GM21423 (cell line): ENCODE results near the gene PIM1.
A peak's percentile ranks its signal among the peaks of the same experiment; 100 is the strongest.
"Not testable (repeated sequence)": the region's sequence is repeated elsewhere in the genome, so short reads cannot be mapped to it uniquely, and the experiment has no call there.

Experiments
- ATAC-seq: cut with Tn5 transposase; IDR thresholded peaks from one replicate; pipeline ENCODE4 v1.9.1; 2021; ENCODE audit warnings: mild to moderate bottlenecking, moderate library complexity; ENCODE audit not compliant: unreplicated experiment

Gene PIM1

GRCh38 chr6:37169496-37170272 is at the start of gene PIM1:
TSS of gene PIM1 (plus strand) at chr6:37170152. CDS start at chr6:37170576, 424 bp downstream.
- ATAC-seq: peak; percentile 71

GRCh38 chr6:37121556-37121955 is 48.4 kb upstream of the PIM1 start:
- no peak for ATAC-seq

GRCh38 chr6:37122861-37123260 is 47.1 kb upstream of the PIM1 start:
- no peak for ATAC-seq

GRCh38 chr6:37123957-37124729 is 45.8 kb upstream of the PIM1 start:
- no peak for ATAC-seq

GRCh38 chr6:37125774-37126492 is 44.0 kb upstream of the PIM1 start:
- no peak for ATAC-seq

GRCh38 chr6:37126493-37126958 is 43.4 kb upstream of the PIM1 start:
- ATAC-seq: no peak

- ATAC-seq: no peak
These were observed 42.9 kb upstream of the PIM1 start for GRCh38 chr6:37126961-37127616.

GRCh38 chr6:37127961-37128862 is 41.7 kb upstream of the PIM1 start:
- no peak for ATAC-seq

GRCh38 chr6:37128863-37129443 is 41.0 kb upstream of the PIM1 start:
- not testable (repeated sequence) for ATAC-seq

GRCh38 chr6:37129566-37129965 is 40.4 kb upstream of the PIM1 start:
- no peak for ATAC-seq

- no peak for ATAC-seq
These were observed 39.2 kb upstream of the PIM1 start for GRCh38 chr6:37130704-37131103.

- ATAC-seq: no peak
These were observed 38.6 kb upstream of the PIM1 start for GRCh38 chr6:37131104-37131959.

GRCh38 chr6:37131960-37132253 is 38.0 kb upstream of the PIM1 start:
- no peak for ATAC-seq

- ATAC-seq: no peak
These were observed 35.9 kb upstream of the PIM1 start for GRCh38 chr6:37134036-37134395.

GRCh38 chr6:37134396-37135191 is 35.4 kb upstream of the PIM1 start:
- no peak for ATAC-seq

- no peak for ATAC-seq
These were observed 33.9 kb upstream of the PIM1 start for GRCh38 chr6:37135835-37136694.

GRCh38 chr6:37136821-37137200 is 33.1 kb upstream of the PIM1 start:
- ATAC-seq: no peak
